Panc1 (cell line): ENCODE measurements around the gene HSD17B14. TPM values are rescaled to one million over a fixed set of nuclear protein-coding genes. Genes with fewer than 3 reads are reported as not detected.

ENCODE experiments used
- ATAC-seq: fragments of 200-7000 bp; cut with Tn5 transposase; 2 replicates; pipeline ENCODE4 v1.9.1; 2020; ENCODE audit warnings: mild to moderate bottlenecking, moderate library complexity
- Bru-seq: library from RNA; stranded (reverse); fragments of 400-500 nt; gene quantifications from one replicate; lab custom pipeline; 2021; lab: Mats Ljungman, UMichigan
- BruChase-seq, 2 experiments: library from RNA; stranded (reverse); fragments of 400-500 nt; gene quantifications; one replicate each; lab custom pipeline; 2021; lab: Mats Ljungman, UMichigan
- BruUV-seq: library from RNA; stranded (reverse); fragments of 400-500 nt; replicated peaks from 2 replicates; lab custom pipeline; 2021; lab: Mats Ljungman, UMichigan
- CTCF ChIA-PET: fragments of 300-600 bp; sonication (Branson Sonifier 250); formaldehyde crosslinking; loops from one replicate; lab custom pipeline; 2022; ENCODE audit warnings: antibody characterized with exemption; lab: Charles Lee
- POLR2A ChIA-PET: fragments of 300-600 bp; sonication (Branson Sonifier 250); formaldehyde crosslinking; loops from one replicate; lab custom pipeline; 2022; ENCODE audit warnings: antibody characterized with exemption; lab: Charles Lee
- DNase-seq: peaks from one replicate; pipeline ENCODE4 v3.0.0-alpha.2; 2010; ENCODE audit warnings: low read depth, low spot score
- H3K27ac ChIP-seq: 2 replicates; pipeline ENCODE4 v1.5.1; 2011; ENCODE audit warnings: mild to moderate bottlenecking, low read length, inconsistent platforms
- H3K27me3 ChIP-seq: fragments of 200-500 bp; sonication (Bioruptor generic); 2 replicates; pipeline ENCODE4 v1.6.0; 2014; ENCODE audit warnings: low read length, inconsistent platforms; ENCODE audit not compliant: control insufficient read depth, insufficient read depth
- H3K36me3 ChIP-seq: fragments of 200-500 bp; sonication (Bioruptor generic); 2 replicates; pipeline ENCODE4 v1.5.1; 2014; ENCODE audit warnings: inconsistent platforms, mild to moderate bottlenecking, low read length, moderate library complexity; ENCODE audit not compliant: control insufficient read depth, insufficient read depth
- H3K4me1 ChIP-seq: 2 replicates; pipeline ENCODE4 v1.5.1; 2011; ENCODE audit warnings: inconsistent platforms, mild to moderate bottlenecking, low read length, moderate library complexity; ENCODE audit not compliant: control insufficient read depth, insufficient read depth
- H3K4me3 ChIP-seq, 2 experiments: 2 replicates each; pipeline ENCODE4 v1.5.1; 2011 to 2012; ENCODE audit warnings: low read depth in 2 of 2, low read length in 2 of 2, mild to moderate bottlenecking in 2 of 2, inconsistent platforms in 1 of 2, moderate library complexity in 1 of 2
- H3K9me3 ChIP-seq: fragments of 200-500 bp; sonication (Bioruptor generic); 2 replicates; pipeline ENCODE4 v1.5.1; 2014; ENCODE audit warnings: low read depth, mild to moderate bottlenecking, inconsistent platforms, low read length, moderate library complexity; ENCODE audit not compliant: control insufficient read depth, insufficient read depth
- CTCF ChIP-seq: fragments of 450-650 bp; IDR thresholded peaks from 2 replicates; pipeline ENCODE4 v1.5.1; 2017; ENCODE audit warnings: mild to moderate bottlenecking
- POLR2AphosphoS5 ChIP-seq: IDR thresholded peaks from 2 replicates; pipeline ENCODE4 v1.6.1; 2012; ENCODE audit warnings: mild to moderate bottlenecking, low read depth, low read length, moderate library complexity
- REST ChIP-seq, 2 experiments: IDR thresholded peaks; 2 replicates each; pipeline ENCODE4 v1.6.1; 2011 to 2012; ENCODE audit warnings: low read depth in 2 of 2, control low read depth in 1 of 2, low read length in 1 of 2, mild to moderate bottlenecking in 1 of 2, moderate library complexity in 1 of 2; ENCODE audit not compliant: insufficient read depth in 1 of 2
- SIN3A ChIP-seq: IDR thresholded peaks from 2 replicates; pipeline ENCODE4 v1.6.1; 2012; ENCODE audit warnings: low read depth, mild to moderate bottlenecking, low read length, moderate library complexity, borderline replicate concordance; ENCODE audit not compliant: insufficient read depth
- TCF7L2 ChIP-seq: IDR thresholded peaks from 2 replicates; pipeline ENCODE4 v1.6.1; 2011; ENCODE audit warnings: mild to moderate bottlenecking, low read depth, low read length, inconsistent platforms
- in situ Hi-C: cut with HindIII; loops from 2 replicates; pipeline ENCODE4 v1.10.0; 2016; ENCODE audit warnings: low sequenced_read_pairs, low pct_unique_long_range_greater_than_20kb
- intact Hi-C: fragments of 100-400 bp; cut with micrococcal nuclease; formaldehyde crosslinking; loops from one replicate; pipeline ENCODE4 v1.10.0; 2022; ENCODE audit not compliant: unreplicated experiment
- long read RNA-seq: library from polyadenylated mRNA; unstranded; transcript quantifications from one replicate; pipeline ENCODE4 v2.0.0, GENCODE V29; 2021; ENCODE audit not compliant: unreplicated experiment
- polyA plus RNA-seq: library from polyadenylated mRNA; unstranded; fragments of >200 nt; gene quantifications from one replicate; pipeline ENCODE4 v1.2.1, GENCODE V29; 2012; ENCODE audit warnings: missing spikeins; ENCODE audit not compliant: insufficient read length
- total RNA-seq: library from RNA; stranded (reverse); gene quantifications from one replicate; pipeline ENCODE4 v1.2.1, GENCODE V29; 2021; ENCODE audit not compliant: unreplicated experiment

The HSD17B14 gene
- total RNA-seq (20.8 TPM), Bru-seq, nascent RNA (percentile 64 among the genes with signal in this experiment), BruChase-seq, experiment 1, labeled RNA remaining after a 2-hour chase (percentile 71 among the genes with signal in this experiment), BruChase-seq, experiment 2, labeled RNA remaining after a 6-hour chase (percentile 77 among the genes with signal in this experiment)
- 44.5 TPM for polyA plus RNA-seq
- long read RNA-seq, transcript HSD17B14-201 (9 exons, 1,238 nt), result major isoform, 8 of 38 reads
- long read RNA-seq, partial matches to known transcripts, result 1 of 38 reads
- long read RNA-seq, other reads (novel, unspliced or antisense), result 28 of 38 reads

- BruUV-seq, result TSS peak; percentile 92
- peak; percentile 63 for TF ChIP-seq CTCF
- TF ChIP-seq TCF7L2, result no peak
- no peak for TF ChIP-seq REST (IDR thresholded peaks at IDR 0.05; ENCODE audit: insufficient read depth in 1 of 2, low read depth in 2 of 2, low read length in 1 of 2)
- TF ChIP-seq POLR2AphosphoS5, result no peak
- Histone ChIP-seq H3K27me3 (no peaks in the 10 kb centered on the region), H3K9me3 (no peaks in the 10 kb centered on the region), H3K36me3 (no peaks in the 10 kb centered on the region), H3K4me1 (no peaks in the 10 kb centered on the region; the same call in 1 of the 2 replicates), H3K27ac (peak within 1 kb of the TSS; percentile 86), H3K4me3 (peak within 1 kb of the TSS; percentile 72 to 82)
- intact Hi-C loops (no loop called here), in situ Hi-C loops (no loop called here)
- ATAC-seq, result peak; percentile 74
- ChIA-PET POLR2A (no interaction called here), CTCF (interaction anchor here (0.6 kb wide), 3 partner anchors 46 to 135 kb away, joined by 3 to 7 read pairs (median 4); no protein-coding TSS in a partner anchor)
- no peak for DNase-seq
Measured at GRCh38 chr19:48836089-48837017, at the start of gene HSD17B14. HSD17B14 (minus strand) TSS chr19:48836491; CDS start chr19:48836411, 80 bp downstream.

DNA sequence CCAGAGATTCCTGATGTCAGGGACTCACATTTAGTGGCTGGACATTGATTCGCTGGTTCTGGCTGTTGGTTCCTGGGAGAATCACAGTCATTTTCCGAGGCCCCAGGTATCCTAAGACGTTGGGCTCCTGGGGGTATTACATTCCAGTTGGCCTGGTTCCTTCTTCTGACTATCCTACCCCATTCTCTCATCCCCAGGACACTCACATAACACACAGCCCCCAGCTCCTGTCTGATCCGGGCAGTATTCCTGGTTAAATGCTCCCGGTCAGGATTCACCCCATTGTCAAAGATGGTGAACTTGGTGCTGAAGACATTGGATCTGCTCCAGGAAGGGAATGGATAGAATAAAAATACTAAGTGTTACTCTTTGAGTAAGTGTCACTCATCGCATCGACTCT is 47.4 kb upstream of the HSD17B14 start:
- TF ChIP-seq CTCF (no peak), SIN3A (no peak), POLR2AphosphoS5 (no peak), TCF7L2 (no peak), REST (IDR thresholded peaks at IDR 0.05; ENCODE audit: insufficient read depth in 1 of 2, low read depth in 2 of 2, low read length in 1 of 2) (no peak)
- Histone ChIP-seq H3K4me1 (no peaks in the 10 kb centered on the region; the same call in 1 of the 2 replicates), H3K9me3 (no peaks in the 10 kb centered on the region), H3K27me3 (no peaks in the 10 kb centered on the region), H3K36me3 (no peaks in the 10 kb centered on the region), H3K27ac (no peak overlapping the region), H3K4me3 (no peak overlapping the region)
- CTCF ChIA-PET, result no interaction called here
- BruUV-seq, result no TSS peak
- DNase-seq (no peak), ATAC-seq (no peak)
- intact Hi-C loops (no loop called here), in situ Hi-C loops (no loop called here)
- POLR2A ChIA-PET, result no interaction called here
